ENCODE data around the gene LOXL4.
A peak's percentile ranks its signal among the peaks of the same experiment; 100 is the strongest.

The LOXL4 gene

DNA sequence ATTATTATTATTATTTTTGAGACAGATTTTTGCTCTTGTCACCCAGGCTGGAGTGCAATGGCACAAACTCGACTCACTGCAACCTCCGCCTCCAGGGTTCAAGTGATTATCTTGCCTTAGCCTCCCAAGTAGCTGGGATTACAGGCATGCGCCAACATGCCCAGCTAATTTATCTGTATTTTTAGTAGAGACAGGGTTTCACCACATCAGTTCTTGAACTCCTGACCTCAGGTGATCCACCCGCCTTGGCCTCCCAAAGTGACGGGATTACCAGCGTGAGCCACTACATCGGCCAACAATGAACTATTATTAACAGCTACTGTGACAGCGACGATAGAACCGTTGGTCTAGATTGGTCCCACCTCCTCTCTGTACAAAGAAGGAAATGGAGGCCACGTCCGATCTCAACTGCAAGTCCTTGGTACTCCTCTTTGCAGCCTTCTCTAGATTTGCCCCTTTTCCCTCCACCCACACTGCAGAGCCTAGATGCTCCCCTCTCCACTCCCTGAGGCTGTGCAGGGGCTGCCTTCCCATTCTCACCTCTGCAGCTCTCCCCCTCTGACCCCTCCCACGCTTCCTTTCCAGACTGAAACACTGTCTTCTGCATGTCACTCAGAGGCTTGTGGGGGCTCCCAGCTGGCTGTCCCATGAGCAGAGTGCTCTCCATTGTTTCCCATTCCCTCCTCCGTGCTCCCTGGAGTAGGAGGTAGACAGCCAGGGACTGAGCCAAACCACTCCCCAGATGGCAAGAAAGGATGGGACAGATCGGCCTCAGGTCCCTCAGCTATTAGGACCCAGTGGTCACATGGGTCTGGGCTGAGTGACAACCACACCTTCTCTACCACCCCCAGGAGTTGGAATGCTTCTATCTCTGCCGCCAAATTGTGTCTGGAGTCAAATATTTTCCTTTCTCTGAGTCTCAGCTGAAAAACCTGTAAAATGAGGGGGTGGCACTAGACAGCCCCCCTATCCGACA is 2.3 kb downstream of the LOXL4 start:
- no peak for DNase-seq (ENCODE audit: low read depth, low spot score)
- Histone ChIP-seq H3K4me3 (ENCODE audit: low read length) (no peak overlapping the region), H3K36me3 (ENCODE audit: control insufficient read depth, insufficient read depth, low read length) (no peaks in the 10 kb centered on the region), H3K9me3 (ENCODE audit: control insufficient read depth, insufficient read depth, low read length) (no peaks in the 10 kb centered on the region), H3K4me1 (ENCODE audit: control insufficient read depth, insufficient read depth, low read length) (peaks cover 4% of the 10 kb centered on the region; the same call in 1 of the 2 replicates), H3K27me3 (ENCODE audit: control insufficient read depth, insufficient read depth, low read length) (peaks cover 2% of the 10 kb centered on the region; the same call in 1 of the 2 replicates), H3K27ac (ENCODE audit: low read length) (no peak overlapping the region)
- WGBS (ENCODE audit: insufficient coverage, insufficient read length), result no CpG with 5 or more reads among the region's 17 CpGs

DNA sequence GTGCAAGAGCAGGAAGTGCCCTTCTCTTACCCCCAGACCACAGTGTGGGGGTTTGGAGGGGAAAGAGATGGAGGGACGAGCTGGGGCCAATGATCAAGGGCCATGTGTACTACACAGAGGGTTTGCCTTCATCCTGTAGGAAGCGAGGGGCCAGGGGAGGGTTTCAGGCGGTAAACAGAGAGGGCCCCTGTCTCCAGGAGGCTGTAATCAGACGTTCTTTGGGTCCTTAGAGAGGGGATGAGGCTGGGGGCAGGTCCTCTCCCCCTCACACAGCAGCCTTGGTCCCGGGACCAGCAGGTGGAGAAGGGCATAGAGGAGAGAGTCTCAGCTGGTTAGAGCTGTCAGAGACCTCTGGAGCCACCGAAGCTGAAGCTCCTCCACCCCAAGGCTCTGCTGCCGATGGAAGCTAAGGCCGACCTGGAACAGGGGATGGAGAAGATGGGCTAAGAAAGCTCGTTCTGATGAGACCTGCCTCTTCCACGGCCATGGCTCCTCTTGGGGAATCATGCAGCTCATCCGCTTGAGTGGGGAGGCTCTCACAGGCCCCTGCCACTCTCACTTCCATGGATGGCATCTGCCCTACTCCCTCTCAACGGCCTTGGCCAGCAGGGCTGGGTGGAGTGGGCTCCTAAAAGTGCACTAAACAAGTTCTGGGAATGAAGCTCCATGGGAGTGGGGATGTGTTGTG is 3.5 kb downstream of the LOXL4 start:
- WGBS (ENCODE audit: insufficient coverage, insufficient read length), result no CpG with 5 or more reads among the region's 12 CpGs
- Histone ChIP-seq H3K27ac (ENCODE audit: low read length) (no peak overlapping the region), H3K4me1 (ENCODE audit: control insufficient read depth, insufficient read depth, low read length) (peaks cover 3% of the 10 kb centered on the region; the same call in 1 of the 2 replicates), H3K9me3 (ENCODE audit: control insufficient read depth, insufficient read depth, low read length) (no peaks in the 10 kb centered on the region), H3K4me3 (ENCODE audit: low read length) (no peak overlapping the region), H3K27me3 (ENCODE audit: control insufficient read depth, insufficient read depth, low read length) (peaks cover 2% of the 10 kb centered on the region; the same call in 1 of the 2 replicates), H3K36me3 (ENCODE audit: control insufficient read depth, insufficient read depth, low read length) (no peaks in the 10 kb centered on the region)
- DNase-seq (ENCODE audit: low read depth, low spot score), result no peak

DNA sequence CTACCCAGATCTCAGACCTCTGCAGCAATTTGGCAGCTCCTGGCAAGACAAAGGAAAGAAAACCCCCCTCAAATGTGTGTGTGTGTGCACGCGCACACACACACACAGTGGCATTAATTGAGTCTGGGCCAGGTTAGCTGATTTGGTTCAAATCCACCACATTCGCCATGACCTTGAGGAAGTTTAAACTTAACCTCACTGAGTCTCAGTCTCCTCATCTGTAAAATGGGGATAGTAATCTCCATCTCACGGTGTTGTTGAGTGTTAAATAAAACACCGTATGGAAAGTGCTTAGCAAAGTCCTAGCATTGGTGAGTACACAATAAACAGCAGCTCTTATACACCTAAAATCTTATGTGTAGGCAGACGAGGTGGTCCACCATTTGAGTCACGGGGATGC is 4.9 kb downstream of the LOXL4 start:
- DNase-seq (ENCODE audit: low read depth, low spot score), result no peak
- H3K27ac ChIP-seq (ENCODE audit: low read length), result no peak overlapping the region
- H3K9me3 ChIP-seq (ENCODE audit: control insufficient read depth, insufficient read depth, low read length), result no peaks in the 10 kb centered on the region
- no peaks in the 10 kb centered on the region for H3K36me3 ChIP-seq (ENCODE audit: control insufficient read depth, insufficient read depth, low read length)
- WGBS (ENCODE audit: insufficient coverage, insufficient read length), result no CpG with 5 or more reads among the region's 7 CpGs
- no peaks in the 10 kb centered on the region for H3K27me3 ChIP-seq (ENCODE audit: control insufficient read depth, insufficient read depth, low read length)
- H3K4me3 ChIP-seq (ENCODE audit: low read length), result no peak overlapping the region
- peaks cover 2% of the 10 kb centered on the region; the same call in 1 of the 2 replicates for H3K4me1 ChIP-seq (ENCODE audit: control insufficient read depth, insufficient read depth, low read length)

DNA sequence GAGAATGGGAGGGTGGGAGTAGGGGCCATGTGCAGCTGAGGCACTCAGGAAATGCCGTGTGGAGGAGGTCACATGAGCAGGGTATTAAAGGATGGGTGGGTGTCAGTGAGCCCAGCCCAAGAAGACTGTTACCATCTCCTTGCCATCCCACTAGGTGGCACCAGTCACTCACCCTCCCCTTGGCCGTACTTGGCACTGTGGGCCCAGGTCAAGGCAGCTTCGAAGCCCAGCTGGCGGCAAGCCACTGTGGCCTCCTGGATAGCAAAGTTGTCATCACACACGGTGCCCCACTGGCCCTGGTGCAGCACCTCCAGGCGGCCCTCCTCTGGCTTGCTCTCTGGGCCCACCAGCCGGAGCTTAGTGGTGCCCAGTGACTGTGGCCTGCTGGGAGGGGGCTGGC is 5.4 kb downstream of the LOXL4 start:
- no CpG with 5 or more reads among the region's 7 CpGs for WGBS (ENCODE audit: insufficient coverage, insufficient read length)
- Histone ChIP-seq H3K27ac (ENCODE audit: low read length) (no peak overlapping the region), H3K36me3 (ENCODE audit: control insufficient read depth, insufficient read depth, low read length) (no peaks in the 10 kb centered on the region), H3K4me1 (ENCODE audit: control insufficient read depth, insufficient read depth, low read length) (no peaks in the 10 kb centered on the region), H3K4me3 (ENCODE audit: low read length) (no peak overlapping the region), H3K9me3 (ENCODE audit: control insufficient read depth, insufficient read depth, low read length) (no peaks in the 10 kb centered on the region), H3K27me3 (ENCODE audit: control insufficient read depth, insufficient read depth, low read length) (no peaks in the 10 kb centered on the region)
- peak; percentile 35 for DNase-seq (ENCODE audit: low read depth, low spot score)

DNA sequence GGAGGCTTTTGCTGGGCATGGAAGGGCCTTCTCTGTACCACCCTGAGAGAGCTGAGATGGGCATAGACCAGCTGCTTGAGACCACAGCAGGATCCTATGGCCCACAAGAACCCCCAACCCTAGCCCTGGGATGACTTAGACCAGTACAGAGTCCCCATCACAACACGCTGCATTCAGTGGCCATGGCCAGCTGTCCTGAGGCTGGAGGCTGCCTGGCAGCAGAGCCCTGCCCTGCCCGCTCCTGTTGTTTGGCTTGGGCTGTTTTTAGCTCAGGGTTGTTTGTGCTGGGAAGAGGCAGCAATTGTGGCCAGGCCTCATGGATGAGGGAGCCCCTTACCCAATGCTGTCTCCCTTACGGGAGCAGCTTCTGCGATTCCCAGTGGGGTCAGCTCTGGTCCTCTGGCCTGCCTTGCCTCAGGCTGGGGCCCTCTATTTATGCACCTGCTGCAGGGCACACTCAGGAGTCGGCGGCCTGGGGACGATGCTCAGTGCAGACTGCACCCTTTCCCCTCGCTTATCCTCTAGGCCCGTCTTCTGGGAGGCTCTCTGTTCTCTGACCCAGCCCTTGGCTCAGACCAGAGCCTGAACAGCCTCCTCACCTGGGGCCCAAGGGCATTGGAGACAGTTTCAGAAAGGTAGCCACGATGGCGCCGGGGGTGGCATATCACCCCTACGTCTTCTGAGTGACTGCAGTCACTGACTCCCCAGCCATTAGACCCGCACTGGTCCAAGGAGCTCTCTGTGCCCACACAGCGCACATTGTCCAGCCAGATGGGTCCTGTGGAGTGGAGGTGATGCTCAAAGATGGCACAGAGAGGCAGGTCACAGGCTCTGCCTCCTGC is 6.3 kb downstream of the LOXL4 start:
- DNase-seq (ENCODE audit: low read depth, low spot score), result no peak
- H3K4me3 ChIP-seq (ENCODE audit: low read length), result no peak overlapping the region

DNA sequence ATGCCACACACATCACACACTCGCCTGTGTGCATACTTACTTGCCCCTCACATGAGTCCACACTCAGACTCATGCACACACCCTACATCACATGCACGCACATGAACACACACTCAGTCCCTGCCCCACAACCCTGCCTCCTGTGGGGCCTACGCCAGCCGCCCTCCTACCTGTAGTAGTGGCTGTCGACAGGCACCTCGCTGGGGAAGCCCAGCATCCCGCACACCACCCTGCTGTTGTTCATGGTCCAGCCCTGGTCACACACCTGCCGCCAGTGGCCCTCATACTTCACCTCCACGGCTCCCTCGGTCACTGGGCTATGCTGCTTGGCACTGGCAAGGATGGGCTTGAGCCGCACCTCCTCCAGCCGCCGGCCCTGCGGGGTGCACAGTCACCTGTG is 7.2 kb downstream of the LOXL4 start:
- H3K36me3 ChIP-seq (ENCODE audit: control insufficient read depth, insufficient read depth, low read length), result no peaks in the 10 kb centered on the region
- WGBS (ENCODE audit: insufficient coverage, insufficient read length), result no CpG with 5 or more reads among the region's 14 CpGs
- no peaks in the 10 kb centered on the region for H3K27me3 ChIP-seq (ENCODE audit: control insufficient read depth, insufficient read depth, low read length)
- H3K4me3 ChIP-seq (ENCODE audit: low read length), result no peak overlapping the region
- no peak overlapping the region for H3K27ac ChIP-seq (ENCODE audit: low read length)
- no peaks in the 10 kb centered on the region for H3K4me1 ChIP-seq (ENCODE audit: control insufficient read depth, insufficient read depth, low read length)
- no peaks in the 10 kb centered on the region for H3K9me3 ChIP-seq (ENCODE audit: control insufficient read depth, insufficient read depth, low read length)
- no peak for DNase-seq (ENCODE audit: low read depth, low spot score)

More for the DNA sequence above, 6.3 kb downstream of the LOXL4 start:
- Histone ChIP-seq H3K27me3 (ENCODE audit: control insufficient read depth, insufficient read depth, low read length) (no peaks in the 10 kb centered on the region), H3K9me3 (ENCODE audit: control insufficient read depth, insufficient read depth, low read length) (no peaks in the 10 kb centered on the region), H3K27ac (ENCODE audit: low read length) (no peak overlapping the region), H3K36me3 (ENCODE audit: control insufficient read depth, insufficient read depth, low read length) (no peaks in the 10 kb centered on the region), H3K4me1 (ENCODE audit: control insufficient read depth, insufficient read depth, low read length) (no peaks in the 10 kb centered on the region)
- WGBS (ENCODE audit: insufficient coverage, insufficient read length), result no CpG with 5 or more reads among the region's 15 CpGs

DNA sequence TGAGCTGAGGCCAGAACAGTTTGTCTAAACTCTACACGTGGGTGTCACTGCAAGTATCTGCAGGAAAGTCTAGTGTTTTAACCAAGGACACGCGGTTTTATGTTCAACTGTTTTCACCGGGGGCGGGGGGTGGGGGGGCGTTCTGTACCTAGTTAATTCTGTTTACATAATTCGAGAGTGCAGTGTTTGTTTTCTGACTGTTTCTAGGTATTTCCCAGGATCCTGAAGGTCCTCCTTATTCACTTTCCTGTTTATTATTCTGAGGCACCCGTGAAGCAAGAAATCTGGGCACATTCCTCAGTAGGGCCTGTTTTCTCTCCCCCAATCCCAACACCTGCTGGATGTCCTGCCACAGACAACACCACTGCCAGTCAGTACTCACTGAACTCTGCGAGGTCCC is 7.6 kb downstream of the LOXL4 start:
- Histone ChIP-seq H3K9me3 (ENCODE audit: control insufficient read depth, insufficient read depth, low read length) (no peaks in the 10 kb centered on the region), H3K27ac (ENCODE audit: low read length) (no peak overlapping the region), H3K36me3 (ENCODE audit: control insufficient read depth, insufficient read depth, low read length) (no peaks in the 10 kb centered on the region), H3K4me1 (ENCODE audit: control insufficient read depth, insufficient read depth, low read length) (no peaks in the 10 kb centered on the region), H3K27me3 (ENCODE audit: control insufficient read depth, insufficient read depth, low read length) (no peaks in the 10 kb centered on the region), H3K4me3 (ENCODE audit: low read length) (no peak overlapping the region)
- no CpG with 5 or more reads among the region's 9 CpGs for WGBS (ENCODE audit: insufficient coverage, insufficient read length)
- DNase-seq (ENCODE audit: low read depth, low spot score), result no peak

DNA sequence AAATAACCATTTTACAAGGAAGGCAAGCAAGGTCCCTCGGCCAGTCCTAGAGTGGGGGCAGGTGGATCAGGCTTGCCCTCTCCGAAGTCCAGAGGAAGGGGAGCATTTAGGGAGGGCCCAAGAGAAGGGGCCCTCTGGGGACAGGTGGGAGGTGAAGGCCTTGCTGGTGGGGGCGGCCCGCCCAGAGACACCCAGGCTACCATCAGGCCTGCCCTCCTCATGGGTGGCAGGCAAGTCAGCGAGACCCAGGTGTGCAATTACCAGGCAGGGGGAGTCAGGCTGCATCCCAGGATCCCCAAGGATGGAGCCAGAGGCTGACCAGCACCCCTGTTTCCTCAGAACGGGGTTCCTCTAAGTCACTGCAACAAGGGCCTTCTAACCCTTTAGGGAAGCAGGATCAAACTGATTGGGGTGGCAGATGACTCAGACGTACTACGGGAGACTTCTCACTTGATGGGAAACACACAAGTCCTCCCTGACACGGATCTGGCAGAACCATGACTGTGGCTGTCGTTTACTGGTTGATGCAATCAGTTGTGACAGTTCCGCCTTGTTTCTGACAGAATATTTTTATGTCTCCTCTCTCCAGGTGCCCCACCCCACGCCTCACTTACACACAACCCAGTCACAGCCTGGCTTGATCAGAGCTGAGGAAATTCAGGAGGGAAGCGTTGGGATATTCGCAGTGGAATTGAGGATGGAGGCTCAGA is 8.2 kb downstream of the LOXL4 start:
- no CpG with 5 or more reads among the region's 14 CpGs for WGBS (ENCODE audit: insufficient coverage, insufficient read length)
- Histone ChIP-seq H3K27me3 (ENCODE audit: control insufficient read depth, insufficient read depth, low read length) (no peaks in the 10 kb centered on the region), H3K9me3 (ENCODE audit: control insufficient read depth, insufficient read depth, low read length) (no peaks in the 10 kb centered on the region), H3K4me1 (ENCODE audit: control insufficient read depth, insufficient read depth, low read length) (no peaks in the 10 kb centered on the region), H3K4me3 (ENCODE audit: low read length) (no peak overlapping the region), H3K36me3 (ENCODE audit: control insufficient read depth, insufficient read depth, low read length) (no peaks in the 10 kb centered on the region), H3K27ac (ENCODE audit: low read length) (no peak overlapping the region)
- no peak for DNase-seq (ENCODE audit: low read depth, low spot score)

DNA sequence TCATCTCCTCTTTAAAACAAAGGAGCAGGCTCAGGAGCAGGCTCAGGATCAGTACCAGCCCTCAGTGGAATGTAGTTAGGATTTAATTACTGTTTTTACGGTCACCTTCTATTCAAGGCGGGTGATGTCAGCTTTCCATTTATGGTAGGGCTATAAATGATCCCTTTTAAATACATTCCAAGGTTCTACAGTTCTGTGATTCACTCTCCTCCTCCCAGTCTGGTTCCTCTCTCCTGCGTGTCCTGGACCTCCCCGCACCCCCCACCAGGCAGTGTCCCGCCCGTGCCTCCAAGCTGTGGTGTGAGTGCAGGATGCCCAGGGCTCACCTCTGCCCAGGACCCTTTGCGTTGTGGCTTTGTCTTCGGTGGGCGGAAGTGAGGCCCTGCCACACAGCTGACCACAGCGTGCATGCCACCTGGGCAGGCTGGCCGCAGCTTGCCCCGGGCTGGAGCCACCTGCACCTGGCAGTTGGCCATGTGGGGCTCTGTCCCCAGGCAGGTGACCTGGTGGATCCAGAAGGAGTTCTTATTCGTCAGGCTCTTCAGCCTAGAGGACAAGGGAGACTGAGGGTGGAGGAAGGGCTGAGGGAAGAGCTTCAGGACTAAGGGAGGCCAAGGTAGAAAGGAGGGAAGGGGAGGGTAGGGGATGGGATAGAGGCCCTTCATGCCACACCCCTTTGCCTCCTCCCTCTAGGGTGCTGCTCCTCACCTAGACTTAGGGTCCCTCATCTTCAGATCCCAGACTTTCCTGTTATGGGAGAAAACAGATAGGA is 9.1 kb downstream of the LOXL4 start:
- Histone ChIP-seq H3K9me3 (ENCODE audit: control insufficient read depth, insufficient read depth, low read length) (no peaks in the 10 kb centered on the region), H3K27me3 (ENCODE audit: control insufficient read depth, insufficient read depth, low read length) (no peaks in the 10 kb centered on the region), H3K27ac (ENCODE audit: low read length) (no peak overlapping the region), H3K4me1 (ENCODE audit: control insufficient read depth, insufficient read depth, low read length) (no peaks in the 10 kb centered on the region), H3K36me3 (ENCODE audit: control insufficient read depth, insufficient read depth, low read length) (no peaks in the 10 kb centered on the region), H3K4me3 (ENCODE audit: low read length) (no peak overlapping the region)
- no peak for DNase-seq (ENCODE audit: low read depth, low spot score)
- no CpG with 5 or more reads among the region's 13 CpGs for WGBS (ENCODE audit: insufficient coverage, insufficient read length)

All from iPS DF 6.9 (cell line).